ENCODE results near the gene F13A1.

F13A1 gene

DNA sequence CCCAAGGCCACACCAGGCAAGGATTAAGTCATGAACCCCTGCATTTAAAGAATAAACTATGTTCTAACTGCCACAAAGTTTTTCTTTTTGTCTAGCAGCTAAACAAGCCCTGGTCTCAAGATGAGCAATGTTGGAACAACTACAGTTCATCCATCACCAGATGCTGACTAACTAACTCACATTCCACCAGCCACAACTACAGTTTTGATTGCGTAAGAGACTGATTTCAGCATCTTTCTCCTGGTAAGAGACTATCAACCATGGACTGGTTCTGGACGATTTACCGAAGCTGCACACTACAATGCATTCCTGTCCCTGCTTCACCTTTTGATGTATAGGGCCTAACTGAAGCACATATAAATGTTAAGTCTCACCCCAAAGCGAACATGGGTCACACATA, 43.0 kb downstream of the F13A1 start:
- no peak for TF ChIP-seq ZNF70 (CRISPR knock-in tag; IDR thresholded peaks at IDR 0.05)
- TF ChIP-seq, protein P1, sequence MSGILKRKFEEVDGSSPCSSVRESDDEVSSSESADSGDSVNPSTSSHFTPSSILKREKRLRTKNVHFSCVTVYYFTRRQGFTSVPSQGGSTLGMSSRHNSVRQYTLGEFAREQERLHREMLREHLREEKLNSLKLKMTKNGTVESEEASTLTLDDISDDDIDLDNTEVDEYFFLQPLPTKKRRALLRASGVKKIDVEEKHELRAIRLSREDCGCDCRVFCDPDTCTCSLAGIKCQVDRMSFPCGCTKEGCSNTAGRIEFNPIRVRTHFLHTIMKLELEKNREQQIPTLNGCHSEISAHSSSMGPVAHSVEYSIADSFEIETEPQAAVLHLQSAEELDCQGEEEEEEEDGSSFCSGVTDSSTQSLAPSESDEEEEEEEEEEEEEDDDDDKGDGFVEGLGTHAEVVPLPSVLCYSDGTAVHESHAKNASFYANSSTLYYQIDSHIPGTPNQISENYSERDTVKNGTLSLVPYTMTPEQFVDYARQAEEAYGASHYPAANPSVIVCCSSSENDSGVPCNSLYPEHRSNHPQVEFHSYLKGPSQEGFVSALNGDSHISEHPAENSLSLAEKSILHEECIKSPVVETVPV (CRISPR knock-in tag; IDR thresholded peaks at IDR 0.05): no peak
- TF ChIP-seq BACH2 (CRISPR knock-in tag; IDR thresholded peaks at IDR 0.05; ENCODE audit: borderline replicate concordance): no peak
- TF ChIP-seq OSR1 (CRISPR knock-in tag; IDR thresholded peaks at IDR 0.05): no peak
- no peak for TF ChIP-seq ZNF565 (CRISPR knock-in tag; conservative IDR thresholded peaks at IDR 0.05; ENCODE audit: low read depth)
- TF ChIP-seq ESRRG (CRISPR knock-in tag; IDR thresholded peaks at IDR 0.05): no peak
- no peak for TF ChIP-seq SNAI2 (CRISPR knock-in tag; IDR thresholded peaks at IDR 0.05)
- no peak for ATAC-seq

DNA sequence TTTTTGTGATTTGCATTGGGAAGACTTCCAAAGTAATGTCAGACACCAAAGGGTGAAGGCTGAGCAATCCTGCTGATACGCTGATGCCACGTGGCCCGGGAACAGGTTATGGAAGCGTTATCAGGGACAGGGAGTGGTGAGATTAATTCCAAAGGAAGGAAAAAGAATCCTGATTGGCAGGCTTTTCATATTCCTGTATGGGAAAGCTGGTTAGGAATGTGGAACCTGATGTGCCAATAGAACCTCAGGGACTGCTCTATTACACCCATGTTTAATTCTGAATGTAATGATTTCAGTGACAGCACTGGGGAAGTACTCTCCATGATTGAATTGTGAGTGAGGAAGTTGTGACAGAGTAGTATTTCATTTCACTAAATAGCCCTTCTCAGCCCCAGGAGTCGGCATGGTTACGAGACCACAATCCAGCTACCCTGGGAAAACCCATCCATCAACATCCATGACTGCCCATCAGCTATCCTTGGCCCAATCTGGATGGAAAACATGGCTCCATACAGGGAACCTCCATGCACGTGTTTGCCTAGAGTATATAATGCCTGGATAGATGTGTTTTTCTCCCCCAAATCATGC, 49.4 kb downstream of the F13A1 start:
- TF ChIP-seq TCF4 (CRISPR knock-in tag; IDR thresholded peaks at IDR 0.05; ENCODE audit: borderline replicate concordance) (no peak), TOX (CRISPR knock-in tag; IDR thresholded peaks at IDR 0.05; ENCODE audit: borderline replicate concordance) (no peak)
- no peak for ATAC-seq

DNA sequence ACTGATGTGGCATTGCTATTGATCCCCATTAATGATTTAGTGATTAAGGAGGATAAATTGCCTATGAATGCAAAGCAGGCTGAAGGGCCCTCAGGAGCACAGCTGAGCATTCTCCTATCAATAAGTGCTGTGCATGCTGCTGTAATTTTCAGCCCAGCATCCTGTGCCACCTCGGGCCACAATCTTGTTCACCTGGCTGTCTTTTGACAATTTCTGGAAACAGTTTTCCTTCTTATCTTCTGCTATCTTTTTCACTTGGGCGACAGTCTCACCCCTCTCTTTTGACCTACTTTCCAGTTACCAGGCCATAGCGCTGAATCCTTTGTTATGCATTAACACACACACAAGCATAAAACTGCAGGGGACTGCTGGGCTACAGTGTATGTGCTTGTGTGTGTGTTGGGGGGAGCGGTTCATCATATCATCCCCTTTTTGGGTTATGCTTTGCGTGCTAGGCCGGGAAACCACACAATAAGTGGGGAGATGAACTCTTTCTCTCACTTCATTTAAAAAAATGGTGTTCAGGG, 60.2 kb downstream of the F13A1 start:
- ATAC-seq: no peak
- TF ChIP-seq ISL1 (CRISPR knock-in tag; IDR thresholded peaks at IDR 0.05) (no peak), ZFP30 (CRISPR knock-in tag; IDR thresholded peaks at IDR 0.05) (no peak), SNAI2 (CRISPR knock-in tag; IDR thresholded peaks at IDR 0.05) (no peak), ZNF565 (CRISPR knock-in tag; conservative IDR thresholded peaks at IDR 0.05; ENCODE audit: low read depth) (no peak), TOX (CRISPR knock-in tag; IDR thresholded peaks at IDR 0.05; ENCODE audit: borderline replicate concordance) (no peak), ZNF70 (CRISPR knock-in tag; IDR thresholded peaks at IDR 0.05) (no peak), ZFP3 (CRISPR knock-in tag; IDR thresholded peaks at IDR 0.05) (no peak), OSR1 (CRISPR knock-in tag; IDR thresholded peaks at IDR 0.05) (no peak), RARB (CRISPR knock-in tag; IDR thresholded peaks at IDR 0.05) (no peak), TCF4 (CRISPR knock-in tag; IDR thresholded peaks at IDR 0.05; ENCODE audit: borderline replicate concordance) (no peak), PPARA (CRISPR knock-in tag; IDR thresholded peaks at IDR 0.05; ENCODE audit: borderline replicate concordance) (no peak), BACH2 (CRISPR knock-in tag; IDR thresholded peaks at IDR 0.05; ENCODE audit: borderline replicate concordance) (no peak), CSDC2 (CRISPR knock-in tag; IDR thresholded peaks at IDR 0.05) (no peak), ARNTL (CRISPR knock-in tag; IDR thresholded peaks at IDR 0.05; ENCODE audit: borderline replicate concordance, low read depth) (no peak), ZC3H10 (CRISPR knock-in tag; IDR thresholded peaks at IDR 0.05) (no peak)
- TF ChIP-seq, protein P2, sequence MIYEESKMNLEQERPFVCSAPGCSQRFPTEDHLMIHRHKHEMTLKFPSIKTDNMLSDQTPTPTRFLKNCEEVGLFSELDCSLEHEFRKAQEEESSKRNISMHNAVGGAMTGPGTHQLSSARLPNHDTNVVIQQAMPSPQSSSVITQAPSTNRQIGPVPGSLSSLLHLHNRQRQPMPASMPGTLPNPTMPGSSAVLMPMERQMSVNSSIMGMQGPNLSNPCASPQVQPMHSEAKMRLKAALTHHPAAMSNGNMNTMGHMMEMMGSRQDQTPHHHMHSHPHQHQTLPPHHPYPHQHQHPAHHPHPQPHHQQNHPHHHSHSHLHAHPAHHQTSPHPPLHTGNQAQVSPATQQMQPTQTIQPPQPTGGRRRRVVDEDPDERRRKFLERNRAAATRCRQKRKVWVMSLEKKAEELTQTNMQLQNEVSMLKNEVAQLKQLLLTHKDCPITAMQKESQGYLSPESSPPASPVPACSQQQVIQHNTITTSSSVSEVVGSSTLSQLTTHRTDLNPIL (CRISPR knock-in tag; IDR thresholded peaks at IDR 0.05; ENCODE audit: low read depth): no peak
- TF ChIP-seq, protein P3, sequence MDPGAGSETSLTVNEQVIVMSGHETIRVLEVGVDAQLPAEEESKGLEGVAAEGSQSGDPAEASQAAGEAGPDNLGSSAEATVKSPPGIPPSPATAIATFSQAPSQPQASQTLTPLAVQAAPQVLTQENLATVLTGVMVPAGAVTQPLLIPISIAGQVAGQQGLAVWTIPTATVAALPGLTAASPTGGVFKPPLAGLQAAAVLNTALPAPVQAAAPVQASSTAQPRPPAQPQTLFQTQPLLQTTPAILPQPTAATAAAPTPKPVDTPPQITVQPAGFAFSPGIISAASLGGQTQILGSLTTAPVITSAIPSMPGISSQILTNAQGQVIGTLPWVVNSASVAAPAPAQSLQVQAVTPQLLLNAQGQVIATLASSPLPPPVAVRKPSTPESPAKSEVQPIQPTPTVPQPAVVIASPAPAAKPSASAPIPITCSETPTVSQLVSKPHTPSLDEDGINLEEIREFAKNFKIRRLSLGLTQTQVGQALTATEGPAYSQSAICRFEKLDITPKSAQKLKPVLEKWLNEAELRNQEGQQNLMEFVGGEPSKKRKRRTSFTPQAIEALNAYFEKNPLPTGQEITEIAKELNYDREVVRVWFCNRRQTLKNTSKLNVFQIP (CRISPR knock-in tag; IDR thresholded peaks at IDR 0.05; ENCODE audit: borderline replicate concordance, low read depth): no peak
- TF ChIP-seq, protein P4, sequence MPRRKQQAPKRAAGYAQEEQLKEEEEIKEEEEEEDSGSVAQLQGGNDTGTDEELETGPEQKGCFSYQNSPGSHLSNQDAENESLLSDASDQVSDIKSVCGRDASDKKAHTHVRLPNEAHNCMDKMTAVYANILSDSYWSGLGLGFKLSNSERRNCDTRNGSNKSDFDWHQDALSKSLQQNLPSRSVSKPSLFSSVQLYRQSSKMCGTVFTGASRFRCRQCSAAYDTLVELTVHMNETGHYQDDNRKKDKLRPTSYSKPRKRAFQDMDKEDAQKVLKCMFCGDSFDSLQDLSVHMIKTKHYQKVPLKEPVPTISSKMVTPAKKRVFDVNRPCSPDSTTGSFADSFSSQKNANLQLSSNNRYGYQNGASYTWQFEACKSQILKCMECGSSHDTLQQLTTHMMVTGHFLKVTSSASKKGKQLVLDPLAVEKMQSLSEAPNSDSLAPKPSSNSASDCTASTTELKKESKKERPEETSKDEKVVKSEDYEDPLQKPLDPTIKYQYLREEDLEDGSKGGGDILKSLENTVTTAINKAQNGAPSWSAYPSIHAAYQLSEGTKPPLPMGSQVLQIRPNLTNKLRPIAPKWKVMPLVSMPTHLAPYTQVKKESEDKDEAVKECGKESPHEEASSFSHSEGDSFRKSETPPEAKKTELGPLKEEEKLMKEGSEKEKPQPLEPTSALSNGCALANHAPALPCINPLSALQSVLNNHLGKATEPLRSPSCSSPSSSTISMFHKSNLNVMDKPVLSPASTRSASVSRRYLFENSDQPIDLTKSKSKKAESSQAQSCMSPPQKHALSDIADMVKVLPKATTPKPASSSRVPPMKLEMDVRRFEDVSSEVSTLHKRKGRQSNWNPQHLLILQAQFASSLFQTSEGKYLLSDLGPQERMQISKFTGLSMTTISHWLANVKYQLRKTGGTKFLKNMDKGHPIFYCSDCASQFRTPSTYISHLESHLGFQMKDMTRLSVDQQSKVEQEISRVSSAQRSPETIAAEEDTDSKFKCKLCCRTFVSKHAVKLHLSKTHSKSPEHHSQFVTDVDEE (CRISPR knock-in tag; IDR thresholded peaks at IDR 0.05): no peak
- TF ChIP-seq, protein P5, sequence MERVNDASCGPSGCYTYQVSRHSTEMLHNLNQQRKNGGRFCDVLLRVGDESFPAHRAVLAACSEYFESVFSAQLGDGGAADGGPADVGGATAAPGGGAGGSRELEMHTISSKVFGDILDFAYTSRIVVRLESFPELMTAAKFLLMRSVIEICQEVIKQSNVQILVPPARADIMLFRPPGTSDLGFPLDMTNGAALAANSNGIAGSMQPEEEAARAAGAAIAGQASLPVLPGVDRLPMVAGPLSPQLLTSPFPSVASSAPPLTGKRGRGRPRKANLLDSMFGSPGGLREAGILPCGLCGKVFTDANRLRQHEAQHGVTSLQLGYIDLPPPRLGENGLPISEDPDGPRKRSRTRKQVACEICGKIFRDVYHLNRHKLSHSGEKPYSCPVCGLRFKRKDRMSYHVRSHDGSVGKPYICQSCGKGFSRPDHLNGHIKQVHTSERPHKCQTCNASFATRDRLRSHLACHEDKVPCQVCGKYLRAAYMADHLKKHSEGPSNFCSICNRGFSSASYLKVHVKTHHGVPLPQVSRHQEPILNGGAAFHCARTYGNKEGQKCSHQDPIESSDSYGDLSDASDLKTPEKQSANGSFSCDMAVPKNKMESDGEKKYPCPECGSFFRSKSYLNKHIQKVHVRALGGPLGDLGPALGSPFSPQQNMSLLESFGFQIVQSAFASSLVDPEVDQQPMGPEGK (CRISPR knock-in tag; IDR thresholded peaks at IDR 0.05; ENCODE audit: borderline replicate concordance): no peak
- TF ChIP-seq, protein P1 (CRISPR knock-in tag; IDR thresholded peaks at IDR 0.05): no peak

Measured in SK-N-SH treated with all-trans-retinoic acid at 6 μM for 48 hours (cell line).